GM21576 (cell line): ENCODE results near the gene ZNF664.

Source experiments
- ATAC-seq: cut with Tn5 transposase; IDR thresholded peaks from one replicate; pipeline ENCODE4 v1.9.1; 2021; ENCODE audit warnings: mild to moderate bottlenecking, moderate library complexity; ENCODE audit not compliant: unreplicated experiment

Gene ZNF664

DNA sequence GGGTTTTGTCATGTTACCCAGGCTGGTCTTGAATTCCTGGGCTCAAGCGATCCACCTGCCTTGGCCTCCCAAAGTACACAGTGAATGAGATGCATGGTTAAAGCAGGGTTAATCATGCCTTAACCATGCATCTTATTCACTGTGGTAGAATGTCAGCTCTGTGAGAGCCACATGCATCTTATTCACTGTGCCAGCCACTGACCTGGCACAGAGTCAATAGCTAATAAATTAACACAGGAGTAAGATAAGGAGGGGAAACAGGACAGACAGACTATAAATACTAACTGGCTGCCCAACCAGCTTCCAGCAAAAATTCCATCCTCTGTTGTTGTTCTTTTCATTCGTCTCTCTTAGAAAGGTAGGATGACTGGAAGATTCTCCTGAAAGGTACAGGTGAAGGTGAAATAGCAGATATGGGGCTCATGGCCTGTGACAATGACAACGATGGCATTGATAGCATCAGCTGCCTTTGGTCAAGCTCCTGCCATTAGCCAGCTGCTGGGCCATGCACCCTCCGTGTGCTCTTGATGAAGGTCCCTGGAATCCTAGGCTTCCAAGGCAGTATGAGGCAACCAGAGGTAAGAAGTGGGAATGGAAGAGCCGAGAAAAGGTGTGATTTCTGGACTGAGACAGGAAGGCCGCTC, 76.6 kb downstream of the ZNF664 start:
- no peak for ATAC-seq

DNA sequence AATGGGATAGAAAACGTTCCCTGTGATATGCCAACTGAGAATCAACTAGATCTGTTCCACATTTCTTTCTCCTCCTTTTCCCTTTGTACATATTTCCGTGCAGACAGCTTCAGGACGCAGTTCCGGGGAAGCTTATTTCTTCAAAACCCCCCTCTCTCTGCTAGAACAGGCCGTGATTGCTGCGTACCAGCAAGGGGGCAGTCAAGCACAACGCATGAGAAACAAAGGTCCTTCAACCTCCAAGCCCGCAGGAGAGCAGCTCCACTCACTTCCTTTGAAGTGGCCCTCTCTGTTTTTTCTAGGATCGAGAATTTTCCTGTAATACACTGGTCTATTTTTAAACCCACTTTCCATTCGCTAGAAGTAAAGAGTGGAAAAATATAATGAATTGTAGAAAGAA, 80.8 kb downstream of the ZNF664 start:
- ATAC-seq: no peak

DNA sequence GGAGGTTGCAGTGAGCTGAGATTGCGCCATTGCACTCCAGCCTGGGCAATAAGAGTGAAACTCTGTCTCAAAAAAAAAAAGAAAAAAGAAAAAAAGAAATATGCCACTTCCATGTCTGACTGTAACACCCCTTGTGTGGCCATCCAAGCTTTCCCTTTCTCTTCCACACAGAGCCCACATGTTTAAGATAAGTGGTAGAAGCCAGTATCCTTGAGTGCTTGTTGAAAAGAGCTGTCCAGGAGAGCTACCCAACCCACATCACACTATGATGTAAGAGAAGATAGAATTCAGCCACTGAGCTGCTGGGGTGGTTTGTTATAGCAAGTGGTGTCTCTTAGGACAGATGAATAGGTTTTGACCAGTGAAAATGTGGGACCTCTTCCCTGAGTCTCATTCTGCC, 82.1 kb downstream of the ZNF664 start:
- ATAC-seq: no peak

DNA sequence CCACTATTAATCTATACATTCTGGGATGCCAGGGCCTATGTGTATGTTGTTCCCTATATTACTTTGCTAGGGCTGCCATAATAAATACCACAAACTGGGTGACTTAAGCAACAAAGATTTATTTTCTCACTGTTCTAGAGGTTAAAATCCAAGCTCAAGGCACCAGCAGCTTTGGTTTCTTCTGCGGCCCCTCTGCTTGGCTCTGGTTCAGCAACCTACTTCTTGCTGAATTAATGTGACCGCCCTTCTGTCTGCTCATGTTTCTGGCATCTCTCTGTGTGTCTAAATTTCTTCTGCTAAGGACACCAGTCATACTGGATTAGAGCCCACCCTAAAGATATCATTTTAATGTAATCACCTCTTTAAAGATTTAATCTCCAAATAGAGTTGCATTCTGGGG, 84.7 kb downstream of the ZNF664 start:
- no peak for ATAC-seq

DNA sequence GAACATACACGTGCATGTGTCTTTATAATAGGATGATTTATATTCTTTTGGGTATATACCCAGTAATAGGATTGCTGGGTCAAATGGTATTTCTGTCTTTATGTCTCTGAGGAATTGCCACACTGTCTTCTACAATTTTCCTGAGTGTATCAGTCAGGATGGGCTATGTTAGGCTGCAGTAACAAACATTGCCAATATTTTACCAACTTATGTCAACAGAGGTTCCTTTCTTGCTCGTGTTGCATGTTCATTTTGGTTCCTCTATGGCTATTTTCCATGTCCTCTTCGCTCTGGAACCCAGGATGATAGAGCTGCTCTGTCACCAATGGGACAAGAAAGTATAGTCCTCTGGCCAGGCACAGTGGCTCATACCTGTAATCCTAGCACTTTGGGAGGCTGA, 86.7 kb downstream of the ZNF664 start:
- no peak for ATAC-seq
